Panc1 (cell line): ENCODE results near the gene ATP6V0E2.
"Not testable (repeated sequence)": the region's sequence is repeated elsewhere in the genome, so short reads cannot be mapped to it uniquely, and the experiment has no call there.

Experiments
- POLR2AphosphoS5 ChIP-seq: IDR thresholded peaks from 2 replicates; pipeline ENCODE4 v1.6.1; 2012; ENCODE audit warnings: mild to moderate bottlenecking, low read depth, low read length, moderate library complexity
- SIN3A ChIP-seq: IDR thresholded peaks from 2 replicates; pipeline ENCODE4 v1.6.1; 2012; ENCODE audit warnings: low read depth, mild to moderate bottlenecking, low read length, moderate library complexity, borderline replicate concordance; ENCODE audit not compliant: insufficient read depth
- TCF7L2 ChIP-seq: IDR thresholded peaks from 2 replicates; pipeline ENCODE4 v1.6.1; 2011; ENCODE audit warnings: mild to moderate bottlenecking, low read depth, low read length, inconsistent platforms
- TF ChIP-seq, protein P1 (sequence below): fragments of 450-650 bp; IDR thresholded peaks from 2 replicates; pipeline ENCODE4 v1.5.1; 2017; ENCODE audit warnings: mild to moderate bottlenecking
- TF ChIP-seq, protein P2 (sequence below), 2 experiments: IDR thresholded peaks; 2 replicates each; pipeline ENCODE4 v1.6.1; 2011 to 2012; ENCODE audit warnings: low read depth in 2 of 2, control low read depth in 1 of 2, low read length in 1 of 2, mild to moderate bottlenecking in 1 of 2, moderate library complexity in 1 of 2; ENCODE audit not compliant: insufficient read depth in 1 of 2

DNA sequence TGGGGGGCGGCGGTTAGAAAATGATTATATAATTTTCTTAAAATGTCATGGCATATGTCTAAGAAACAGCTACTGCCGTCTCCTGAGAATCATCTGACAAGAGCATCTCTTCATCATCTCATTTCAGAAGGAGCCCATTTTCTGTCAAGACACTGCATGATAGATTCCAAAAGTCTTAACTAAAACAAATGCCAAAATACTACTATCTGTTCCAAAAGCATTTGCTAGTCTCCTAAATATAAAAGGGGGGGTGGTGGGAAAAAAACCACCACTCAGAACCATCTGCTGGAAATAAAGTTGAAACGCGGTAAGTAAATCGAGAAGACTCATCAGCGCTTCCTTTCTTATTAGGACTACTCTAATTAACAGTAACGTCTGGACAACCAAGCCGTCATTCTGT, 36.5 kb downstream of the ATP6V0E2 start:
- TF ChIP-seq, protein P1, sequence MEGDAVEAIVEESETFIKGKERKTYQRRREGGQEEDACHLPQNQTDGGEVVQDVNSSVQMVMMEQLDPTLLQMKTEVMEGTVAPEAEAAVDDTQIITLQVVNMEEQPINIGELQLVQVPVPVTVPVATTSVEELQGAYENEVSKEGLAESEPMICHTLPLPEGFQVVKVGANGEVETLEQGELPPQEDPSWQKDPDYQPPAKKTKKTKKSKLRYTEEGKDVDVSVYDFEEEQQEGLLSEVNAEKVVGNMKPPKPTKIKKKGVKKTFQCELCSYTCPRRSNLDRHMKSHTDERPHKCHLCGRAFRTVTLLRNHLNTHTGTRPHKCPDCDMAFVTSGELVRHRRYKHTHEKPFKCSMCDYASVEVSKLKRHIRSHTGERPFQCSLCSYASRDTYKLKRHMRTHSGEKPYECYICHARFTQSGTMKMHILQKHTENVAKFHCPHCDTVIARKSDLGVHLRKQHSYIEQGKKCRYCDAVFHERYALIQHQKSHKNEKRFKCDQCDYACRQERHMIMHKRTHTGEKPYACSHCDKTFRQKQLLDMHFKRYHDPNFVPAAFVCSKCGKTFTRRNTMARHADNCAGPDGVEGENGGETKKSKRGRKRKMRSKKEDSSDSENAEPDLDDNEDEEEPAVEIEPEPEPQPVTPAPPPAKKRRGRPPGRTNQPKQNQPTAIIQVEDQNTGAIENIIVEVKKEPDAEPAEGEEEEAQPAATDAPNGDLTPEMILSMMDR = not testable (repeated sequence)
- TF ChIP-seq TCF7L2, POLR2AphosphoS5, SIN3A: not testable (repeated sequence)
- TF ChIP-seq, protein P2, sequence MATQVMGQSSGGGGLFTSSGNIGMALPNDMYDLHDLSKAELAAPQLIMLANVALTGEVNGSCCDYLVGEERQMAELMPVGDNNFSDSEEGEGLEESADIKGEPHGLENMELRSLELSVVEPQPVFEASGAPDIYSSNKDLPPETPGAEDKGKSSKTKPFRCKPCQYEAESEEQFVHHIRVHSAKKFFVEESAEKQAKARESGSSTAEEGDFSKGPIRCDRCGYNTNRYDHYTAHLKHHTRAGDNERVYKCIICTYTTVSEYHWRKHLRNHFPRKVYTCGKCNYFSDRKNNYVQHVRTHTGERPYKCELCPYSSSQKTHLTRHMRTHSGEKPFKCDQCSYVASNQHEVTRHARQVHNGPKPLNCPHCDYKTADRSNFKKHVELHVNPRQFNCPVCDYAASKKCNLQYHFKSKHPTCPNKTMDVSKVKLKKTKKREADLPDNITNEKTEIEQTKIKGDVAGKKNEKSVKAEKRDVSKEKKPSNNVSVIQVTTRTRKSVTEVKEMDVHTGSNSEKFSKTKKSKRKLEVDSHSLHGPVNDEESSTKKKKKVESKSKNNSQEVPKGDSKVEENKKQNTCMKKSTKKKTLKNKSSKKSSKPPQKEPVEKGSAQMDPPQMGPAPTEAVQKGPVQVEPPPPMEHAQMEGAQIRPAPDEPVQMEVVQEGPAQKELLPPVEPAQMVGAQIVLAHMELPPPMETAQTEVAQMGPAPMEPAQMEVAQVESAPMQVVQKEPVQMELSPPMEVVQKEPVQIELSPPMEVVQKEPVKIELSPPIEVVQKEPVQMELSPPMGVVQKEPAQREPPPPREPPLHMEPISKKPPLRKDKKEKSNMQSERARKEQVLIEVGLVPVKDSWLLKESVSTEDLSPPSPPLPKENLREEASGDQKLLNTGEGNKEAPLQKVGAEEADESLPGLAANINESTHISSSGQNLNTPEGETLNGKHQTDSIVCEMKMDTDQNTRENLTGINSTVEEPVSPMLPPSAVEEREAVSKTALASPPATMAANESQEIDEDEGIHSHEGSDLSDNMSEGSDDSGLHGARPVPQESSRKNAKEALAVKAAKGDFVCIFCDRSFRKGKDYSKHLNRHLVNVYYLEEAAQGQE (IDR thresholded peaks at IDR 0.05; ENCODE audit: insufficient read depth in 1 of 2, low read depth in 2 of 2, low read length in 1 of 2) = not testable (repeated sequence)
